ENCODE data around the gene PECR. TPM values are rescaled to one million over a fixed set of nuclear protein-coding genes. Genes with fewer than 3 reads are reported as not detected.

The PECR gene
- total and polyA plus RNA-seq, 7 experiments from 2014 or later, result 15.7 to 34.4 (median 23.4) TPM

DNA sequence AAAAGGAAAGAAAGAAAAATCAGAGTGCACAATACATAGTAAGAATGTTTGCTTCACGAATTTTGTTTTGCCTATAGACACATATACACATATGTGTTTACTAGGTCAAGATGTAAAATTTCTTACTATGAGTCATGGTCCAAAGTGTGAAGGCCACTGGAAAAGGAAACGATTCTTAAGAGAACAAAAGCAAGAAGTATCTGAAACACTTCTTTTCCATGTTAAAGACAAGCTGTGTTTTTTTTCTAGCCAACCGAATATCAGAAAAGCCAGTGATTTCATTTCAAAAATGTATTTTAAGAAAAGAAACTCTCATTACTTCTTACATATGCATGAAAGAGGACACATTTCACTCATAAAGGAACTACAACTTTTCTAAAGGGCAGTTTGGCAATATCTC lies 24.9 kb downstream of the PECR start:
- Mint-ChIP-seq H3K4me1 (peaks cover 8 to 42% (median 37%) of the 10 kb centered on the region in 7 donors), H3K27ac (peak overlapping the region; percentile 83 to 100 (median 97)), H3K27me3 (no peaks in the 10 kb centered on the region), H3K4me3 (peak overlapping the region in 5 of 10 donors; percentile 12 to 76 (median 17)), H3K36me3 (peaks cover 5 to 27% (median 24%) of the 10 kb centered on the region in 5 donors), H3K9me3 (no peaks in the 10 kb centered on the region)
- ATAC-seq (no peak), DNase-seq (no peak)
- intact Hi-C loops (cut with micrococcal nuclease), result no loop called here
- no peak overlapping the region for H3K4me3 ChIP-seq (ENCODE audit: low read length)
- no peaks in the 10 kb centered on the region for H3K36me3 ChIP-seq (ENCODE audit: control insufficient read depth in 2 of 3, insufficient read depth in 3 of 3, low read length in 3 of 3)
- ChIA-PET POLR2A (interaction anchor here (3.5 kb wide), 1 partner anchor 27 kb away, joined by 10 read pairs; no protein-coding TSS in a partner anchor), CTCF (interaction anchor here (0.6 kb wide), 1 partner anchor 47 kb away, joined by 3 read pairs; no protein-coding TSS in a partner anchor)
- H3K27ac ChIP-seq (ENCODE audit: low read depth, low read length), result peak overlapping the region; percentile 83
- H3K4me1 ChIP-seq (ENCODE audit: control insufficient read depth in 2 of 2, insufficient read depth in 2 of 2, low read length in 2 of 2), result peaks cover 16 to 22% of the 10 kb centered on the region in 2 donors
- H3K9me3 ChIP-seq (ENCODE audit: control insufficient read depth in 2 of 3, low read length in 3 of 3), result no peaks in the 10 kb centered on the region
- H3K27me3 ChIP-seq (ENCODE audit: control insufficient read depth in 2 of 2, insufficient read depth in 2 of 2, low read length in 2 of 2), result no peaks in the 10 kb centered on the region

DNA sequence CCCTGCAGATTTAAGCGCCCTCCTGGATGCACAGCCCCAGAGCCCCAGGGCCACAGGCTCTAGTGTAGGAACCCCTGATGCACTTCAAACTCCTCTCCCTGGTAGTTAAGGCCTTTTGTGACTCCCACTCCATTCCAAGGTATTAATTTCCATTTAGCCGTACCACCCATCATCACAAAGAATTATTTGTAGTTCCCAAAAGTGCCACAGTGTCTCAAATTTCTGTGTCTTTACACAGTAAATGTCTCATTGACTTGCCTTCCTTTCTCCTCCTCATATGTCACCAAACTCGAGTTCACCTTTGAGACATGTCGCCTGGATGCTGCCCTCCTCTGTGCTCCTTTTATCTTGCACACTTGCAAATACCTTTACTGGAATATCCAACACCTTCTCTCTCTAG lies 25.9 kb downstream of the PECR start:
- Mint-ChIP-seq H3K36me3 (peaks cover 5 to 30% (median 22%) of the 10 kb centered on the region in 5 donors), H3K4me1 (peaks cover 8 to 42% (median 37%) of the 10 kb centered on the region in 7 donors), H3K4me3 (no peak overlapping the region), H3K27me3 (no peaks in the 10 kb centered on the region), H3K27ac (peak overlapping the region in 7 of 9 donors; percentile 43 to 99 (median 68)), H3K9me3 (no peaks in the 10 kb centered on the region)
- Histone ChIP-seq H3K9me3 (ENCODE audit: control insufficient read depth in 2 of 3, low read length in 3 of 3) (no peaks in the 10 kb centered on the region), H3K27ac (ENCODE audit: low read depth, low read length) (no peak overlapping the region), H3K36me3 (ENCODE audit: control insufficient read depth in 2 of 3, insufficient read depth in 3 of 3, low read length in 3 of 3) (no peaks in the 10 kb centered on the region), H3K4me3 (ENCODE audit: low read length) (no peak overlapping the region), H3K4me1 (ENCODE audit: control insufficient read depth in 2 of 2, insufficient read depth in 2 of 2, low read length in 2 of 2) (peaks cover 16 to 22% of the 10 kb centered on the region in 2 donors), H3K27me3 (ENCODE audit: control insufficient read depth in 2 of 2, insufficient read depth in 2 of 2, low read length in 2 of 2) (no peaks in the 10 kb centered on the region)
- no peak for DNase-seq
- ChIA-PET CTCF (interaction anchor here (0.6 kb wide), 1 partner anchor 759 kb away, joined by 4 read pairs; no protein-coding TSS in a partner anchor), POLR2A (interaction anchor here (0.9 kb wide), 1 partner anchor 26 kb away, joined by 3 read pairs; the partner anchor contains the start of genes PECR and TMEM169)
- ATAC-seq, result no peak
- intact Hi-C loops (cut with micrococcal nuclease), result no loop called here

DNA sequence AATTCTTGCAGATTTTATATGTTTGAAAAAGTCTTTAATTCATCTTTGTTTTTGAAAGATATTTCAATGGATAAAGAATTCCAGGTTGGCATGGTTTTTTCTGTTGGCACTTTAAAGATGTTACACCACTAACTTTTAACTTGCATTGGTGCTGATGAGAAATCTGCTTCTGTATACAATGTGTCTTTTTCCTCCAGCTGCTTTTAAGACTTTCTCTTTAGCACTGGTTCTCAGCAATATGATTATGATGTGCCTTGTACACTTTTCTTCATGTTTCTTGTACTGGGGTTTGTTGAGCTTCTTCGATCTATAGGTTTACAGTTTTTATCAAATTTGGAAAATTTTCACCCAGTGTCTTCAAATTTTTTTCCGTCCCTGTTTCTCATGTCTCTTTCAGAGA lies 29.2 kb downstream of the PECR start:
- Histone ChIP-seq H3K36me3 (ENCODE audit: control insufficient read depth in 2 of 3, insufficient read depth in 3 of 3, low read length in 3 of 3) (peaks cover 0 to 18% (median 0%) of the 10 kb centered on the region in 3 experiments), H3K4me1 (ENCODE audit: control insufficient read depth in 2 of 2, insufficient read depth in 2 of 2, low read length in 2 of 2) (peaks cover 7 to 8% of the 10 kb centered on the region in 2 donors), H3K27me3 (ENCODE audit: control insufficient read depth in 2 of 2, insufficient read depth in 2 of 2, low read length in 2 of 2) (no peaks in the 10 kb centered on the region), H3K9me3 (ENCODE audit: control insufficient read depth in 2 of 3, low read length in 3 of 3) (no peaks in the 10 kb centered on the region), H3K4me3 (ENCODE audit: low read length) (no peak overlapping the region), H3K27ac (ENCODE audit: low read depth, low read length) (no peak overlapping the region)
- ChIA-PET CTCF (interaction anchor here (0.6 to 1.3 kb wide), 2 partner anchors 10 to 17 kb away, joined by 3 read pairs; no protein-coding TSS in a partner anchor), POLR2A (no interaction called here)
- Mint-ChIP-seq H3K27ac (no peak overlapping the region), H3K9me3 (no peaks in the 10 kb centered on the region), H3K36me3 (peaks cover 8 to 30% (median 25%) of the 10 kb centered on the region in 5 donors), H3K4me1 (peaks cover 2 to 19% (median 15%) of the 10 kb centered on the region in 7 donors), H3K27me3 (no peaks in the 10 kb centered on the region), H3K4me3 (no peak overlapping the region)
- intact Hi-C loops (cut with micrococcal nuclease), result no loop called here
- ATAC-seq (no peak), DNase-seq (no peak)

DNA sequence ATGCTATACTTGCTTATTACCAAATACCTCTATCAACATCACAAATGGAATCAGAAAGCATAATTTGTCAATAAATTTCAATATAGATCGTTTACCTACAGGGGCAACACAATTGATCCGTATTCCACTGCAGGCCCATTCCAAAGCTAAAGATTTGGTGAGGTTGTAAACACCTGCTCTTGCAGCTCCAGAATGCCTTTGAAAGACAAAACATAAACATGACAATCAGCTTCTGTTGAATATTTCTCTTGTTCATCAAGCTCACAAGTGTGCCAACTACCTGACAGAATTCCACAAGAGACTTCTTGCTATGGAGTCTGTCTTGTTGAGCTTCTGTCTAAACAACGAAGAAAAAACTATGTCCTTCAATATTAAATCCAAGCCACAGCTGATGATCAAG lies 30.3 kb downstream of the PECR start:
- H3K27me3 Mint-ChIP-seq, result no peaks in the 10 kb centered on the region
- no peaks in the 10 kb centered on the region for H3K4me1 ChIP-seq (ENCODE audit: control insufficient read depth in 2 of 2, insufficient read depth in 2 of 2, low read length in 2 of 2)
- ATAC-seq (no peak), DNase-seq (no peak)
- intact Hi-C loops (cut with micrococcal nuclease), result no loop called here
- H3K27ac Mint-ChIP-seq, result no peak overlapping the region
- H3K4me3 Mint-ChIP-seq, result no peak overlapping the region
- H3K4me1 Mint-ChIP-seq, result peaks cover 0 to 9% (median 8%) of the 10 kb centered on the region in 7 donors
- H3K9me3 ChIP-seq (ENCODE audit: control insufficient read depth in 2 of 3, low read length in 3 of 3), result no peaks in the 10 kb centered on the region
- no peak overlapping the region for H3K27ac ChIP-seq (ENCODE audit: low read depth, low read length)
- H3K36me3 Mint-ChIP-seq, result peaks cover 8 to 30% (median 25%) of the 10 kb centered on the region in 5 donors
- POLR2A ChIA-PET, result no interaction called here
- H3K27me3 ChIP-seq (ENCODE audit: control insufficient read depth in 2 of 2, insufficient read depth in 2 of 2, low read length in 2 of 2), result no peaks in the 10 kb centered on the region
- no peaks in the 10 kb centered on the region for H3K9me3 Mint-ChIP-seq
- H3K4me3 ChIP-seq (ENCODE audit: low read length), result no peak overlapping the region
- peaks cover 0 to 24% (median 0%) of the 10 kb centered on the region in 3 experiments for H3K36me3 ChIP-seq (ENCODE audit: control insufficient read depth in 2 of 3, insufficient read depth in 3 of 3, low read length in 3 of 3)
- CTCF ChIA-PET, result interaction anchor here (1.0 kb wide), 1 partner anchor 14 kb away, joined by 3 read pairs; no protein-coding TSS in a partner anchor

DNA sequence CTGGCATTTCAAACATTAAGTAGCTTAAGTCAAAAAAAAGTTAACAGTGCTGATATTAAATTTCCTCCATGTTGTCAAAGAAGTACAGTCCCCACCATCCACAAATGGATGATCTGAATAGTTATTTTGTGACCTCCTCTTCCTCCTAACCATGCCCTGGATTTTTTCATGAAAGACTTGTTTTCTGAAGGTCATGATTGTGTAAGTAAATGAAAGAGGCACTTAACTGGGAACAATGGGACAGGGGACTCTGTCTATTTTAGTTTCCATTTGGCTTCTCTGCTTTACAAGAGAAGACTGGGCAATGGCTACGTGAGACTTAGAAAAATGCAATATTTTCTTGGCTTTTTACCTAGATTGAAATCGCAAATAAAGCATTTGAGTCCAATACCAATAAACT lies 32.2 kb downstream of the PECR start:
- POLR2A ChIA-PET, result no interaction called here
- DNase-seq, result no peak
- Mint-ChIP-seq H3K36me3 (peaks cover 4 to 29% (median 21%) of the 10 kb centered on the region in 5 donors), H3K27ac (no peak overlapping the region), H3K9me3 (no peaks in the 10 kb centered on the region), H3K4me1 (peaks cover 0 to 5% (median 0%) of the 10 kb centered on the region in 7 donors), H3K27me3 (no peaks in the 10 kb centered on the region), H3K4me3 (no peak overlapping the region)
- no peak overlapping the region for H3K4me3 ChIP-seq (ENCODE audit: low read length)
- H3K4me1 ChIP-seq (ENCODE audit: control insufficient read depth in 2 of 2, insufficient read depth in 2 of 2, low read length in 2 of 2), result no peaks in the 10 kb centered on the region
- intact Hi-C loops (cut with micrococcal nuclease), result no loop called here
- CTCF ChIA-PET, result interaction anchor here (0.8 to 1.0 kb wide), 2 partner anchors 8 to 91 kb away, joined by 4 to 6 read pairs; no protein-coding TSS in a partner anchor
- H3K36me3 ChIP-seq (ENCODE audit: control insufficient read depth in 2 of 3, insufficient read depth in 3 of 3, low read length in 3 of 3), result peaks cover 0 to 34% (median 0%) of the 10 kb centered on the region in 3 experiments
- ATAC-seq, result no peak
- H3K27me3 ChIP-seq (ENCODE audit: control insufficient read depth in 2 of 2, insufficient read depth in 2 of 2, low read length in 2 of 2), result no peaks in the 10 kb centered on the region
- no peaks in the 10 kb centered on the region for H3K9me3 ChIP-seq (ENCODE audit: control insufficient read depth in 2 of 3, low read length in 3 of 3)
- no peak overlapping the region for H3K27ac ChIP-seq (ENCODE audit: low read depth, low read length)

DNA sequence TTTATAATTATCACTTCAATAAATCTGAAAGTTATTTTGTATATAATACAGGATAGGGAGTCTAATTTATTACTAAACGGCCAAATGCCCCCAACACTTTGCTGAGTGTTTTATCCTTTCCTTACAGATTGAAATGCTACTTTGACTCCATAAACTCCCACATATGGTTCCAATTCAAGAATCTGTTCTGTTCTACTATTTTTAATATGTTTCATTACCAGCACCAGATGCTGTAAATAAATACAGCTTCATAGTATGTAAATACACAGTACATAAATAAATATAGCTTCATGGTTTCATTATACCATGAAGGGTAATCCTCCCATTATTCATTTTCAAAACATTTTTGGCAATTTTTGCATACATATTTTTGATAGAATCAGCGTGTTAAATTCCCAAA lies 34.2 kb downstream of the PECR start:
- peaks cover 7 to 38% (median 27%) of the 10 kb centered on the region in 5 donors for H3K36me3 Mint-ChIP-seq
- POLR2A ChIA-PET, result no interaction called here
- Histone ChIP-seq H3K36me3 (ENCODE audit: control insufficient read depth in 2 of 3, insufficient read depth in 3 of 3, low read length in 3 of 3) (peaks cover 0 to 47% (median 0%) of the 10 kb centered on the region in 3 experiments), H3K27ac (ENCODE audit: low read depth, low read length) (no peak overlapping the region), H3K9me3 (ENCODE audit: control insufficient read depth in 2 of 3, low read length in 3 of 3) (no peaks in the 10 kb centered on the region), H3K4me3 (ENCODE audit: low read length) (no peak overlapping the region), H3K4me1 (ENCODE audit: control insufficient read depth in 2 of 2, insufficient read depth in 2 of 2, low read length in 2 of 2) (no peaks in the 10 kb centered on the region), H3K27me3 (ENCODE audit: control insufficient read depth in 2 of 2, insufficient read depth in 2 of 2, low read length in 2 of 2) (no peaks in the 10 kb centered on the region)
- CTCF ChIA-PET, result no interaction called here
- no peak for ATAC-seq
- intact Hi-C loops (cut with micrococcal nuclease), result no loop called here
- H3K27ac Mint-ChIP-seq, result no peak overlapping the region
- DNase-seq, result no peak
- no peak overlapping the region for H3K4me3 Mint-ChIP-seq
- no peaks in the 10 kb centered on the region for H3K27me3 Mint-ChIP-seq
- H3K4me1 Mint-ChIP-seq, result peaks cover 0 to 5% (median 0%) of the 10 kb centered on the region in 7 donors
- no peaks in the 10 kb centered on the region for H3K9me3 Mint-ChIP-seq

All from naive thymus-derived CD4-positive, alpha-beta T cell (primary cell).